ENCODE data around the gene ITK.

DNA sequence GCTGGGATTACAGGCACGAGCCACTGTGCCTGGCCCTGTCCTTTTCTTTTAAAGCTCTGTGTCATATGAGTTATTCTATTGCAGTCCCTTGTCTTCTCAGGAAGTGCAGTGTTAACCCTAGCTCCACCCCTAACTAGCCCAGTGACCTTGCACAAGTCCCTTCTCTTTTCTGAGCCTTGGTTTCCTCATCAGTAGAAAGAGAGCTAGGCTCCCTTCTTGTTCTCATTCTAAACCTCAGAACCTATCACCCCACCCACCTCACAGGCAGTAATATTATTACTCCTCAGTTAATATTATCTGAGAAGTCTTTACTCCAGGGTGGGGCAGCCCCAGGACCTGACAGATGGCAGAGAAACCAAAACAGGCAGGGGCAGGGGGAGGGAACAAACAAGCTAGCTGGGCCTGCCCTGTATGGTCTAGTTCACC is 92.5 kb downstream of the ITK start:
- TF ChIP-seq, protein P1, sequence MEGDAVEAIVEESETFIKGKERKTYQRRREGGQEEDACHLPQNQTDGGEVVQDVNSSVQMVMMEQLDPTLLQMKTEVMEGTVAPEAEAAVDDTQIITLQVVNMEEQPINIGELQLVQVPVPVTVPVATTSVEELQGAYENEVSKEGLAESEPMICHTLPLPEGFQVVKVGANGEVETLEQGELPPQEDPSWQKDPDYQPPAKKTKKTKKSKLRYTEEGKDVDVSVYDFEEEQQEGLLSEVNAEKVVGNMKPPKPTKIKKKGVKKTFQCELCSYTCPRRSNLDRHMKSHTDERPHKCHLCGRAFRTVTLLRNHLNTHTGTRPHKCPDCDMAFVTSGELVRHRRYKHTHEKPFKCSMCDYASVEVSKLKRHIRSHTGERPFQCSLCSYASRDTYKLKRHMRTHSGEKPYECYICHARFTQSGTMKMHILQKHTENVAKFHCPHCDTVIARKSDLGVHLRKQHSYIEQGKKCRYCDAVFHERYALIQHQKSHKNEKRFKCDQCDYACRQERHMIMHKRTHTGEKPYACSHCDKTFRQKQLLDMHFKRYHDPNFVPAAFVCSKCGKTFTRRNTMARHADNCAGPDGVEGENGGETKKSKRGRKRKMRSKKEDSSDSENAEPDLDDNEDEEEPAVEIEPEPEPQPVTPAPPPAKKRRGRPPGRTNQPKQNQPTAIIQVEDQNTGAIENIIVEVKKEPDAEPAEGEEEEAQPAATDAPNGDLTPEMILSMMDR (conservative IDR thresholded peaks at IDR 0.05; ENCODE audit: low read depth in 2 of 2), result no peak
- no peak for TF ChIP-seq EZH2 (IDR thresholded peaks at IDR 0.05; ENCODE audit: low read depth, unreplicated experiment)
- TF ChIP-seq, protein P2, sequence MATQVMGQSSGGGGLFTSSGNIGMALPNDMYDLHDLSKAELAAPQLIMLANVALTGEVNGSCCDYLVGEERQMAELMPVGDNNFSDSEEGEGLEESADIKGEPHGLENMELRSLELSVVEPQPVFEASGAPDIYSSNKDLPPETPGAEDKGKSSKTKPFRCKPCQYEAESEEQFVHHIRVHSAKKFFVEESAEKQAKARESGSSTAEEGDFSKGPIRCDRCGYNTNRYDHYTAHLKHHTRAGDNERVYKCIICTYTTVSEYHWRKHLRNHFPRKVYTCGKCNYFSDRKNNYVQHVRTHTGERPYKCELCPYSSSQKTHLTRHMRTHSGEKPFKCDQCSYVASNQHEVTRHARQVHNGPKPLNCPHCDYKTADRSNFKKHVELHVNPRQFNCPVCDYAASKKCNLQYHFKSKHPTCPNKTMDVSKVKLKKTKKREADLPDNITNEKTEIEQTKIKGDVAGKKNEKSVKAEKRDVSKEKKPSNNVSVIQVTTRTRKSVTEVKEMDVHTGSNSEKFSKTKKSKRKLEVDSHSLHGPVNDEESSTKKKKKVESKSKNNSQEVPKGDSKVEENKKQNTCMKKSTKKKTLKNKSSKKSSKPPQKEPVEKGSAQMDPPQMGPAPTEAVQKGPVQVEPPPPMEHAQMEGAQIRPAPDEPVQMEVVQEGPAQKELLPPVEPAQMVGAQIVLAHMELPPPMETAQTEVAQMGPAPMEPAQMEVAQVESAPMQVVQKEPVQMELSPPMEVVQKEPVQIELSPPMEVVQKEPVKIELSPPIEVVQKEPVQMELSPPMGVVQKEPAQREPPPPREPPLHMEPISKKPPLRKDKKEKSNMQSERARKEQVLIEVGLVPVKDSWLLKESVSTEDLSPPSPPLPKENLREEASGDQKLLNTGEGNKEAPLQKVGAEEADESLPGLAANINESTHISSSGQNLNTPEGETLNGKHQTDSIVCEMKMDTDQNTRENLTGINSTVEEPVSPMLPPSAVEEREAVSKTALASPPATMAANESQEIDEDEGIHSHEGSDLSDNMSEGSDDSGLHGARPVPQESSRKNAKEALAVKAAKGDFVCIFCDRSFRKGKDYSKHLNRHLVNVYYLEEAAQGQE (IDR thresholded peaks at IDR 0.05; ENCODE audit: unreplicated experiment), result no peak
- TF ChIP-seq CREB1 (CRISPR knock-in tag; IDR thresholded peaks at IDR 0.05; ENCODE audit: low read depth), result no peak
- TF ChIP-seq POLR2AphosphoS5 (IDR thresholded peaks at IDR 0.05; ENCODE audit: low read depth), result no peak
- no peak for TF ChIP-seq EZH2phosphoT487 (IDR thresholded peaks at IDR 0.05; ENCODE audit: unreplicated experiment)
- TF ChIP-seq JUNB (IDR thresholded peaks at IDR 0.05; ENCODE audit: unreplicated experiment), result no peak
